AG04450 (cell line): Measurements from ENCODE around the gene LAIR1. TPM values are rescaled to one million over a fixed set of nuclear protein-coding genes. Genes with fewer than 3 reads are reported as not detected.

ENCODE experiments used
- CTCF ChIA-PET: fragments of 300-600, 350-600 bp; formaldehyde crosslinking; extraction: SDS; loops from one replicate; lab custom pipeline; 2022; ENCODE audit warnings: antibody characterized with exemption, inconsistent platforms; lab: Charles Lee
- POLR2A ChIA-PET: fragments of 350-600 bp; formaldehyde crosslinking; extraction: SDS; loops from one replicate; lab custom pipeline; 2021; ENCODE audit warnings: antibody characterized with exemption, inconsistent platforms; lab: Yijun Ruan, JAX
- DNase-seq: peaks from one replicate; pipeline ENCODE4 v3.0.0-alpha.2; 2011; ENCODE audit warnings: low read depth, low spot score
- H3K27ac ChIP-seq: one replicate; pipeline ENCODE4 v1.5.1; 2012; ENCODE audit warnings: low read depth, low read length, control low read depth
- H3K27me3 ChIP-seq: one replicate; pipeline ENCODE4 v1.6.0; 2012; ENCODE audit warnings: low read length; ENCODE audit not compliant: control insufficient read depth, insufficient read depth
- H3K4me3 ChIP-seq: 2 replicates; pipeline ENCODE4 v1.5.1; 2011; ENCODE audit warnings: mild to moderate bottlenecking, low read depth, low read length, control low read depth
- H3K9me3 ChIP-seq: 2 replicates; pipeline ENCODE4 v1.5.1; 2012; ENCODE audit warnings: low read length; ENCODE audit not compliant: control insufficient read depth, insufficient read depth
- CTCF ChIP-seq: IDR thresholded peaks from 2 replicates; pipeline ENCODE4 v1.5.1; 2011; ENCODE audit warnings: low read depth, low read length, control low read depth, inconsistent platforms
- polyA plus RNA-seq: library from polyadenylated mRNA; depleted of rRNA; stranded (reverse); fragments of >200 nt; gene quantifications from 2 replicates; pipeline ENCODE4 v1.2.3, GENCODE V29; 2011; rRNA removed

Gene LAIR1
- polyA plus RNA-seq, 1 experiment, result not detected

DNA sequence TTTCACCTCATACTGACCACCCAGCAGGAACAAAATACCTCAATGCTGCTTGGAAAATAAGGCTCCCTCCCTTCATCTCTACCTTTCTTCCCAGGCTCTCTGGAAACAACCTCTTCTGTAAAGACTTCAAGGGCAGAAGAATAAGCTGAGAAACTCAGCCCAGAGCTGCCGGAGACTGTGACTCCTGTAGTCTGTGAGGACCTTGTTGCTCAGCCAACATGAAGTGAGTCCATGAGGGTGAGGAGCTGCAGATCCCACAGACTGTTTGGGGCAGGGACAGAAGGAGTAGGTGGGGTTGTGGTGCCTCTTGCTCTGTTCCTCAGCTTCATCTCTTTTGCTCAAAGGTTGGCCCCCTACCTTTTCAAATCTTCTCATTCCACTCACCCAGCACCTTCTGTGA is 59.6 kb downstream of the LAIR1 start:
- no peak overlapping the region for H3K4me3 ChIP-seq
- H3K27me3 ChIP-seq, result no peaks in the 10 kb centered on the region
- no peaks in the 10 kb centered on the region; the same call in none of the 2 replicates for H3K9me3 ChIP-seq
- no peak for TF ChIP-seq CTCF
- no peak overlapping the region for H3K27ac ChIP-seq
- CTCF ChIA-PET, result no interaction called here
- DNase-seq, result no peak
- POLR2A ChIA-PET, result interaction anchor here (0.6 kb wide), 1 partner anchor 1312 kb away, joined by 10 read pairs; no protein-coding TSS in a partner anchor

DNA sequence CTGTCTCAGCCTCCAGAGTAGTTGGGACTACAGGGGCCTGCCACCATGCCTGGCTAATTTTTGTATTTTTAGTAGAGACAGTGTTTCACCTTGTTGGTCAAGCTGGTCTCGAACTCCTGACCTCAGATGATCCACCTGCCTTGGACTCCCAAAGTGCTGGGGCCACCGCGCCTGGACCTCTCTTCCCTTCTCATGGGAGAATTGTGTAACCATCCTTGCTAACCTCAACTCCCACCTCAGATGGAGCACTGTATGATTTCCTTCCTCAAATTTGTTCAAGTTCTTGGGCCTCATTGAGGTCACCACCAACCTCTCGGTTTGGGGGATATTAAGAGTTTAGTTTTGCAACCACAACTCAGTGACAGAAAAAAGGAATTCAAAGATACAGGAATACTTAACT is 62.5 kb downstream of the LAIR1 start:
- Histone ChIP-seq H3K4me3 (no peak overlapping the region), H3K27ac (no peak overlapping the region), H3K9me3 (no peaks in the 10 kb centered on the region; the same call in 1 of the 2 replicates), H3K27me3 (no peaks in the 10 kb centered on the region)
- no peak for DNase-seq
- ChIA-PET POLR2A (no interaction called here), CTCF (no interaction called here)
- TF ChIP-seq CTCF, result no peak

Other genes with a start within 250 kb of the LAIR1 start
- gene TFPT, start 249.3 kb downstream of the LAIR1 start, polyA plus RNA-seq, result 12.3 and 15.8 TPM in 2 replicates
- 28.7 and 35.3 TPM in 2 replicates for gene PRPF31, start 249.2 kb downstream of the LAIR1 start, polyA plus RNA-seq
- 9.9 and 18.7 TPM in 2 replicates for gene CNOT3, start 227.2 kb downstream of the LAIR1 start, polyA plus RNA-seq
- 3.0 and 3.3 TPM in 2 replicates for gene LENG1, start 205.2 kb downstream of the LAIR1 start, polyA plus RNA-seq
- 1.3 and 1.5 TPM in 2 replicates for gene TMC4, start 191.8 kb downstream of the LAIR1 start, polyA plus RNA-seq
- gene MBOAT7, start 175.4 kb downstream of the LAIR1 start, polyA plus RNA-seq, result 45.1 and 63.2 TPM in 2 replicates
- gene TSEN34, start 173.6 kb downstream of the LAIR1 start, polyA plus RNA-seq, result 32.4 and 36.4 TPM in 2 replicates
- gene RPS9, start 164.1 kb downstream of the LAIR1 start, polyA plus RNA-seq, result 1,566 and 2,378 TPM in 2 replicates
- gene LILRB3, start 141.9 kb downstream of the LAIR1 start, polyA plus RNA-seq, result not detected in 2 replicates
- gene LILRA6, start 122.1 kb downstream of the LAIR1 start, polyA plus RNA-seq, result not detected in 2 replicates
- not detected in 2 replicates for gene LILRB5, start 107.7 kb downstream of the LAIR1 start, polyA plus RNA-seq
- gene LILRB2, start 83.8 kb downstream of the LAIR1 start, polyA plus RNA-seq, result not detected in 2 replicates
- not detected in 2 replicates for gene LILRA5, start 51.8 kb downstream of the LAIR1 start, polyA plus RNA-seq
- not detected in 2 replicates for gene LILRA4, start 25.8 kb downstream of the LAIR1 start, polyA plus RNA-seq
- not detected in 2 replicates for gene TTYH1, start 50.5 kb upstream of the LAIR1 start, polyA plus RNA-seq
- gene LENG8, start 84.3 kb upstream of the LAIR1 start, polyA plus RNA-seq, result 16.1 and 25.2 TPM in 2 replicates
- 0.63 and 1.3 TPM in 2 replicates for gene LENG9, start 98.8 kb upstream of the LAIR1 start, polyA plus RNA-seq
- 12.3 and 17.7 TPM in 2 replicates for gene CDC42EP5, start 108.4 kb upstream of the LAIR1 start, polyA plus RNA-seq
- gene LAIR2, start 137.9 kb upstream of the LAIR1 start, polyA plus RNA-seq, result not detected in 2 replicates
- gene LILRA2, start 208.9 kb upstream of the LAIR1 start, polyA plus RNA-seq, result not detected in 2 replicates
- gene LILRA1, start 228.7 kb upstream of the LAIR1 start, polyA plus RNA-seq, result not detected in 2 replicates